HEK293 (cell line): ENCODE results near the gene SYNGR3.

Experiments
- CTCF ChIA-PET: fragments of 350-600 bp; formaldehyde crosslinking; extraction: SDS; loops from one replicate; lab custom pipeline; 2021; ENCODE audit warnings: antibody characterized with exemption; lab: Yijun Ruan, JAX
- POLR2A ChIA-PET: fragments of 300-600 bp; formaldehyde crosslinking; extraction: SDS; loops from one replicate; lab custom pipeline; 2020; ENCODE audit warnings: antibody characterized with exemption, inconsistent platforms; lab: Yijun Ruan, JAX
- H3K27ac ChIP-seq: fragments of 200-500 bp; sonication (Bioruptor generic); 2 replicates; pipeline ENCODE4 v1.5.1; 2014; ENCODE audit warnings: low read depth, low read length, control low read depth, inconsistent platforms; ENCODE audit errors: extremely low read depth
- H3K36me3 ChIP-seq, 2 experiments: fragments of 200-500 bp in 1 of 2; sonication (Bioruptor generic) in 1 of 2; 1 replicate in 1 of 2; 2 replicates in 1 of 2; pipeline ENCODE4 v1.5.1; 2014 to 2017; ENCODE audit warnings: inconsistent platforms in 2 of 2, low read length in 2 of 2; ENCODE audit not compliant: control insufficient read depth in 2 of 2, insufficient read depth in 1 of 2
- H3K4me1 ChIP-seq: fragments of 200-500 bp; sonication (Bioruptor generic); 2 replicates; pipeline ENCODE4 v1.5.1; 2014; ENCODE audit warnings: mild to moderate bottlenecking, low read length, inconsistent platforms; ENCODE audit not compliant: control insufficient read depth, insufficient read depth
- H3K4me3 ChIP-seq: 2 replicates; pipeline ENCODE4 v1.5.1; 2011; ENCODE audit warnings: low read depth, mild to moderate bottlenecking, control low read depth, low read length, moderate library complexity
- H3K9me3 ChIP-seq: fragments of 200-500 bp; sonication (Bioruptor generic); 2 replicates; pipeline ENCODE4 v1.5.1; 2014; ENCODE audit warnings: low read depth, low read length, inconsistent platforms; ENCODE audit not compliant: control insufficient read depth, insufficient read depth
- BCL11B ChIP-seq: fragments of 450-650 bp; formaldehyde crosslinking; IDR thresholded peaks from 2 replicates; pipeline ENCODE4 v1.5.1; 2016; ENCODE audit warnings: low read depth, missing biosample characterization, missing genetic modification characterization
- GLIS2 ChIP-seq: fragments of 450-650 bp; formaldehyde crosslinking; IDR thresholded peaks from 2 replicates; pipeline ENCODE4 v1.5.1; 2016; ENCODE audit warnings: missing biosample characterization, missing genetic modification characterization
- HOXA7 ChIP-seq: sonication (generic); formaldehyde crosslinking; IDR thresholded peaks from 2 replicates; pipeline ENCODE4 v1.8.1; 2022; ENCODE audit warnings: missing genetic modification reagents, borderline replicate concordance
- HOXC10 ChIP-seq: sonication (generic); formaldehyde crosslinking; IDR thresholded peaks from 2 replicates; pipeline ENCODE4 v1.8.1; 2023; ENCODE audit warnings: mild to moderate bottlenecking, missing genetic modification reagents
- MZF1 ChIP-seq: fragments of 450-650 bp; formaldehyde crosslinking; IDR thresholded peaks from 2 replicates; pipeline ENCODE4 v1.5.1; 2017; ENCODE audit warnings: missing biosample characterization, missing genetic modification characterization, borderline replicate concordance
- PATZ1 ChIP-seq: fragments of 450-650 bp; formaldehyde crosslinking; IDR thresholded peaks from 2 replicates; pipeline ENCODE4 v1.5.1; 2016; ENCODE audit warnings: missing biosample characterization, missing genetic modification characterization
- PRDM10 ChIP-seq: fragments of 450-650 bp; formaldehyde crosslinking; IDR thresholded peaks from 2 replicates; pipeline ENCODE4 v1.5.1; 2016; ENCODE audit warnings: missing biosample characterization, missing genetic modification characterization
- PRDM6 ChIP-seq: fragments of 450-650 bp; formaldehyde crosslinking; IDR thresholded peaks from 2 replicates; pipeline ENCODE4 v1.5.1; 2017; ENCODE audit warnings: missing biosample characterization, missing genetic modification characterization
- ZBTB1 ChIP-seq: fragments of 450-650 bp; formaldehyde crosslinking; IDR thresholded peaks from 2 replicates; pipeline ENCODE4 v1.5.1; 2016; ENCODE audit warnings: missing biosample characterization, missing genetic modification characterization
- ZBTB6 ChIP-seq: fragments of 450-650 bp; formaldehyde crosslinking; IDR thresholded peaks from 2 replicates; pipeline ENCODE4 v1.5.1; 2017; ENCODE audit warnings: missing biosample characterization, missing genetic modification characterization
- ZNF174 ChIP-seq: fragments of 450-650 bp; formaldehyde crosslinking; IDR thresholded peaks from 2 replicates; pipeline ENCODE4 v1.5.0; 2017; ENCODE audit warnings: missing biosample characterization, mild to moderate bottlenecking, missing genetic modification characterization
- ZNF18 ChIP-seq: fragments of 450-650 bp; formaldehyde crosslinking; IDR thresholded peaks from 2 replicates; pipeline ENCODE4 v1.5.1; 2016; ENCODE audit warnings: missing biosample characterization, missing genetic modification characterization
- ZNF184 ChIP-seq: fragments of 450-650 bp; IDR thresholded peaks from 2 replicates; pipeline ENCODE4 v1.5.1; 2018; ENCODE audit warnings: missing biosample characterization, mild to moderate bottlenecking, missing genetic modification characterization
- ZNF335 ChIP-seq: fragments of 450-650 bp; formaldehyde crosslinking; conservative IDR thresholded peaks from 2 replicates; pipeline ENCODE4 v1.5.1; 2016; ENCODE audit warnings: missing biosample characterization, missing genetic modification characterization
- ZNF350 ChIP-seq: fragments of 450-650 bp; formaldehyde crosslinking; IDR thresholded peaks from 2 replicates; pipeline ENCODE4 v1.5.0; 2017; ENCODE audit warnings: missing biosample characterization, mild to moderate bottlenecking, missing genetic modification characterization
- ZNF37A ChIP-seq: fragments of 450-650 bp; IDR thresholded peaks from 2 replicates; pipeline ENCODE4 v1.5.1; 2018; ENCODE audit warnings: missing biosample characterization, missing genetic modification characterization
- ZNF416 ChIP-seq: fragments of 450-650 bp; formaldehyde crosslinking; IDR thresholded peaks from 2 replicates; pipeline ENCODE4 v1.5.1; 2016; ENCODE audit warnings: missing biosample characterization, missing genetic modification characterization
- ZNF473 ChIP-seq: fragments of 450-650 bp; formaldehyde crosslinking; IDR thresholded peaks from 2 replicates; pipeline ENCODE4 v1.5.1; 2017; ENCODE audit warnings: missing biosample characterization, missing genetic modification characterization
- ZNF501 ChIP-seq: fragments of 450-650 bp; formaldehyde crosslinking; IDR thresholded peaks from 2 replicates; pipeline ENCODE4 v1.5.1; 2016; ENCODE audit warnings: missing biosample characterization, missing genetic modification characterization
- ZNF654 ChIP-seq: fragments of 450-650 bp; formaldehyde crosslinking; IDR thresholded peaks from 2 replicates; pipeline ENCODE4 v1.5.1; 2016; ENCODE audit warnings: low read depth, missing biosample characterization, missing genetic modification characterization
- ZNF670 ChIP-seq: fragments of 450-650 bp; formaldehyde crosslinking; IDR thresholded peaks from 2 replicates; pipeline ENCODE4 v1.5.1; 2016; ENCODE audit warnings: missing biosample characterization, missing genetic modification characterization, low read depth
- ZNF747 ChIP-seq: fragments of 450-650 bp; formaldehyde crosslinking; IDR thresholded peaks from 2 replicates; pipeline ENCODE4 v1.5.1; 2016; ENCODE audit warnings: missing biosample characterization, missing genetic modification characterization
- ZSCAN4 ChIP-seq: fragments of 450-650 bp; formaldehyde crosslinking; IDR thresholded peaks from 2 replicates; pipeline ENCODE4 v1.5.1; 2017; ENCODE audit warnings: missing biosample characterization, missing genetic modification characterization
- ZXDB ChIP-seq: fragments of 450-650 bp; formaldehyde crosslinking; IDR thresholded peaks from 2 replicates; pipeline ENCODE4 v1.5.1; 2016; ENCODE audit warnings: missing biosample characterization, missing genetic modification characterization

Gene SYNGR3

GRCh38 chr16:2009791-2010510 lies 20.2 kb downstream of the SYNGR3 start, which contains the start of gene ZNF598:
Gene ZNF598 (minus strand): TSS chr16:2009821.
- no peaks in the 10 kb centered on the region for H3K9me3 ChIP-seq
- peak within 1 kb of the TSS; percentile 75 for H3K4me3 ChIP-seq
- CTCF ChIA-PET = interaction anchor here (1.6 kb wide), 1 partner anchor 131 kb away, joined by 7 read pairs; no protein-coding TSS in a partner anchor
- POLR2A ChIA-PET = interaction anchor here (2.7 kb wide), 1 partner anchor 145 kb away, joined by 17 read pairs; the partner anchor contains the start of gene TRAF7
- H3K27ac ChIP-seq = peak within 1 kb of the TSS; percentile 97
- H3K36me3 ChIP-seq = peaks cover 0 to 23% of the 10 kb centered on the region in 2 experiments; a peak in 1 of 3 replicates
- peaks cover 24% of the 10 kb centered on the region for H3K4me1 ChIP-seq
- peak; percentile 30 for TF ChIP-seq PRDM10
- TF ChIP-seq HOXC10 = no peak
- TF ChIP-seq PATZ1 (tag by site-specific recombination) = no peak
- no peak for TF ChIP-seq GLIS2 (tag by site-specific recombination)
- no peak for TF ChIP-seq ZSCAN4 (tag by site-specific recombination)
- peak; percentile 34; the same call in 1 of the 2 replicates for TF ChIP-seq ZNF184 (tag by site-specific recombination)
- no peak for TF ChIP-seq ZNF174 (tag by site-specific recombination)
- no peak for TF ChIP-seq PRDM6 (tag by site-specific recombination)
- peak; percentile 90 for TF ChIP-seq ZNF335 (tag by site-specific recombination)
- no peak for TF ChIP-seq ZNF473 (tag by site-specific recombination)
- no peak for TF ChIP-seq ZNF18 (tag by site-specific recombination)
- 0 out of 2 replicates have a peak, but pooled peaks have one; percentile 12 for TF ChIP-seq BCL11B (tag by site-specific recombination)
- TF ChIP-seq ZBTB1 (tag by site-specific recombination) = no peak
- 0 out of 2 replicates have a peak, but pooled peaks have one; percentile 8 for TF ChIP-seq ZBTB6
- no peak for TF ChIP-seq ZNF747
- peak; percentile 66; the same call in 1 of the 2 replicates for TF ChIP-seq ZXDB (tag by site-specific recombination)
- no peak for TF ChIP-seq ZNF670 (tag by site-specific recombination)
- TF ChIP-seq ZNF416 (tag by site-specific recombination) = no peak
- TF ChIP-seq ZNF350 (tag by site-specific recombination) = no peak
- peak; percentile 14; the same call in 1 of the 2 replicates for TF ChIP-seq MZF1 (tag by site-specific recombination)
- TF ChIP-seq ZNF654 = no peak
- no peak for TF ChIP-seq ZNF37A (tag by site-specific recombination)
- TF ChIP-seq ZNF501 (tag by site-specific recombination) = peak; percentile 61; the same call in 1 of the 2 replicates
- TF ChIP-seq HOXA7 (CRISPR knock-in tag) = no peak
